Naive thymus-derived CD8-positive, alpha-beta T cell (primary cell): ENCODE results near the gene ADGRG6. TPM values are rescaled to one million over a fixed set of nuclear protein-coding genes. Genes with fewer than 3 reads are reported as not detected.
"Not testable (repeated sequence)": the region's sequence is repeated elsewhere in the genome, so short reads cannot be mapped to it uniquely, and the experiment has no call there.

Experiments
- ATAC-seq, 2 donors: fragments of 150-1000 bp; cut with Tn5 transposase in 1 of 2; sonication (Bioruptor Pico), chemical (Tn5 transposase) in 1 of 2; 1 replicate in 1 of 2; 2 replicates in 1 of 2; pipeline ENCODE4 v1.10.0; 2021; ENCODE audit warnings: mild to moderate bottlenecking in 2 of 2, moderate library complexity in 2 of 2
- POLR2A ChIA-PET: fragments of 350-600 bp; sonication (Branson Sonifier 250); formaldehyde crosslinking; loops from one replicate; lab custom pipeline; 2021; ENCODE audit warnings: antibody characterized with exemption; lab: Charles Lee
- DNase-seq, 10 donors: peaks; one replicate each; pipeline versions ENCODE4 v3.0.0 to v3.0.0-alpha.2; 2020 to 2022
- H3K27ac Mint-ChIP-seq, 10 donors: one replicate each; pipeline ENCODE4 v1.8.0; 2020 to 2022; ENCODE audit warnings: mild to moderate bottlenecking in 10 of 10, mixed read lengths in 10 of 10, moderate library complexity in 4 of 10, inconsistent platforms in 1 of 10
- H3K27me3 Mint-ChIP-seq, 5 donors: one replicate each; pipeline ENCODE4 v1.8.0; 2021 to 2022; ENCODE audit warnings: mixed read lengths in 5 of 5
- H3K36me3 Mint-ChIP-seq, 3 donors: one replicate each; pipeline ENCODE4 v1.8.0; 2020 to 2022; ENCODE audit warnings: mixed read lengths in 3 of 3, mild to moderate bottlenecking in 2 of 3, inconsistent platforms in 1 of 3
- H3K4me1 Mint-ChIP-seq, 4 donors: one replicate each; pipeline ENCODE4 v1.8.0; 2021 to 2022; ENCODE audit warnings: mixed read lengths in 4 of 4
- H3K4me3 Mint-ChIP-seq, 10 donors: one replicate each; pipeline ENCODE4 v1.8.0; 2020 to 2022; ENCODE audit warnings: mild to moderate bottlenecking in 10 of 10, mixed read lengths in 10 of 10, moderate library complexity in 6 of 10, inconsistent platforms in 1 of 10
- H3K9me3 Mint-ChIP-seq, 9 donors: one replicate each; pipeline ENCODE4 v1.8.0; 2020 to 2022; ENCODE audit warnings: mixed read lengths in 9 of 9, mild to moderate bottlenecking in 3 of 9, inconsistent platforms in 1 of 9, moderate library complexity in 1 of 9
- polyA plus RNA-seq, 3 donors: library from polyadenylated mRNA; unstranded; fragments of 300-500 nt; fragmentation: Illumina TruSeq; gene quantifications; one replicate each; pipeline ENCODE4 v1.2.3, GENCODE V29; 2021
- total RNA-seq, 8 experiments: library from RNA in 2 of 8; stranded (reverse) in 2 of 8; gene quantifications; one replicate each; pipeline ENCODE4 v1.2.3 and lab custom pipeline; 2021 to 2026

The ADGRG6 gene
- total and polyA plus RNA-seq, 5 experiments from 2014 or later = 0.73 to 2.5 (median 2.0) TPM; not detected in 1

- no peak overlapping the region for H3K27ac Mint-ChIP-seq
- ATAC-seq (no peak), DNase-seq (no peak)
- H3K27me3 Mint-ChIP-seq = peaks cover 0 to 1% (median 0%) of the 10 kb centered on the region in 5 donors
- no peaks in the 10 kb centered on the region for H3K9me3 Mint-ChIP-seq
- no peak overlapping the region for H3K4me3 Mint-ChIP-seq
- no peaks in the 10 kb centered on the region for H3K36me3 Mint-ChIP-seq
- POLR2A ChIA-PET = no interaction called here
- H3K4me1 Mint-ChIP-seq = peaks cover 5 to 19% (median 8%) of the 10 kb centered on the region in 4 donors
Measured at GRCh38 chr6:142413111-142413510, 111.3 kb downstream of the ADGRG6 start.

- peaks cover 0 to 1% (median 0%) of the 10 kb centered on the region in 5 donors for H3K27me3 Mint-ChIP-seq
- DNase-seq = no peak
- no peak overlapping the region for H3K27ac Mint-ChIP-seq
- H3K36me3 Mint-ChIP-seq = no peaks in the 10 kb centered on the region
- ATAC-seq = no peak
- H3K9me3 Mint-ChIP-seq = no peaks in the 10 kb centered on the region
- H3K4me1 Mint-ChIP-seq = peaks cover 0 to 9% (median 2%) of the 10 kb centered on the region in 4 donors
- POLR2A ChIA-PET = no interaction called here
- H3K4me3 Mint-ChIP-seq = no peak overlapping the region
Measured at GRCh38 chr6:142414462-142415250, 112.8 kb downstream of the ADGRG6 start.

DNA sequence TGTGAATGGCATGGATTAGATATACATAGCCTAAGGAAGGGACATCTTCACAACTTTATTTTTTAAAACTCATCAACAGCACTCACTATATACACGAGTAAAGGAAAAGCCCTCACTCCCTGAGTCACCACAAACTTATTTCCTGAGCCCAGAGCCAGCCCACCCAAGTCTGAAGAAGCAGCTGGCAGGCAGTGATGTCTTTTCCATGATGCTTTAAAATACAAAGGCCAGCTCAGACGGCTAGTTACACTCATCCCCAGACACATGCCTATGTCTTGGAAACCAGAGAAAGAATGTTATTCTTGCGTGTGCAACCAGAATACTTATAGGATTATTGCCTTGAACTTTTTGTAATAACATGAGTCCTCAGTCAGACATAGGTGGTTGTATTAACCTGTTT is 114.4 kb downstream of the ADGRG6 start:
- DNase-seq = no peak
- Mint-ChIP-seq H3K36me3 (no peaks in the 10 kb centered on the region), H3K4me3 (no peak overlapping the region), H3K9me3 (no peaks in the 10 kb centered on the region), H3K27me3 (peaks cover 0 to 1% (median 0%) of the 10 kb centered on the region in 5 donors), H3K27ac (no peak overlapping the region), H3K4me1 (peaks cover 0 to 9% (median 2%) of the 10 kb centered on the region in 4 donors)
- ATAC-seq = peak in 1 of 2 donors; percentile 54
- POLR2A ChIA-PET = no interaction called here

DNA sequence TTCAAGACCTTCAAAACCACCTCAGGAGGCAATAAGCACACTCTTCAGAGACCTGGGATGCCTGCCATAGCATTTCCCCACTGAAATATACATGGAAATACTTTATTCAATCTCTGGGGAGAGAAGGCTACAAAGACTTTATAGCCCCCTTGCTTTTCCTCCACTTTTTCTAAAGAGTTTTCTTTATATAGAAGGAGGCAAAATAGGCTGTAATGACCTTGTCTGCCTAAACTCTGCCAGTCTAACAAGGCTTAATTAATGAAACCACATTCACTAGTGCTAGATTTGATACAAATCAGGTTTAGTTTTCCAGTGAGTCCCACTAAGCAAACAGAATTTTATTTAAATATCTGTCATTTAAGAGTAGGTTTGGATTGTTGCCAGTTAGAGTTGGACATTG is 114.9 kb downstream of the ADGRG6 start:
- Mint-ChIP-seq H3K4me3 (no peak overlapping the region), H3K4me1 (peaks cover 0 to 9% (median 2%) of the 10 kb centered on the region in 4 donors), H3K9me3 (no peaks in the 10 kb centered on the region), H3K27me3 (peaks cover 0 to 1% (median 0%) of the 10 kb centered on the region in 5 donors), H3K36me3 (no peaks in the 10 kb centered on the region), H3K27ac (no peak overlapping the region)
- POLR2A ChIA-PET = no interaction called here
- DNase-seq (no peak), ATAC-seq (no peak)

DNA sequence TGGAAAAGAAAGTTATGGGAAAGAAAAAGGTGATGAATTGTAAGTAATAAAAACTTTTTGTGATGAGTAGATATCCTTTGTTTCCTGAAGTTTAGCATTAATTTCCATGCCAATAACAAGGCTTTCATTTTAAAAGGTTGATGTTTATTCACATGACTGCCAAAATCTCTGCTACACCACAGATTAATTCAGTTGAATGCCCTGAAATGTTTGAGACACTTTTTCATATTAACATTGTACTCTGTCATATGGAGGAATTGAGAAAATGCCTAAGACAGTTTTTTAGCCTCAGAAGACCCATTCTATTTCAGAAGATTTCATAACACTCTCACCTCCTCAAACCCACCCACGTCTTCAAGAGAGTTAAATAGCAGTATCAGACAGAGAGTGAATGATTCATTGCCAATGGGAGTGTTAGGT is 115.5 kb downstream of the ADGRG6 start:
- peaks cover 0 to 9% (median 2%) of the 10 kb centered on the region in 4 donors for H3K4me1 Mint-ChIP-seq
- DNase-seq (no peak), ATAC-seq (no peak)
- POLR2A ChIA-PET = no interaction called here
- peaks cover 0 to 4% (median 0%) of the 10 kb centered on the region in 9 donors for H3K9me3 Mint-ChIP-seq
- H3K27ac Mint-ChIP-seq = no peak overlapping the region
- no peaks in the 10 kb centered on the region for H3K36me3 Mint-ChIP-seq
- peaks cover 0 to 1% (median 0%) of the 10 kb centered on the region in 5 donors for H3K27me3 Mint-ChIP-seq
- no peak overlapping the region for H3K4me3 Mint-ChIP-seq

- no peak overlapping the region for H3K4me3 Mint-ChIP-seq
- peaks cover 0 to 1% (median 0%) of the 10 kb centered on the region in 5 donors for H3K27me3 Mint-ChIP-seq
- peaks cover 0 to 4% (median 0%) of the 10 kb centered on the region in 9 donors for H3K9me3 Mint-ChIP-seq
- ATAC-seq (no peak), DNase-seq (no peak)
- POLR2A ChIA-PET = no interaction called here
- no peak overlapping the region for H3K27ac Mint-ChIP-seq
- no peaks in the 10 kb centered on the region for H3K36me3 Mint-ChIP-seq
- H3K4me1 Mint-ChIP-seq = peaks cover 0 to 9% (median 2%) of the 10 kb centered on the region in 4 donors
Measured at GRCh38 chr6:142419071-142419470, 117.3 kb downstream of the ADGRG6 start.

DNA sequence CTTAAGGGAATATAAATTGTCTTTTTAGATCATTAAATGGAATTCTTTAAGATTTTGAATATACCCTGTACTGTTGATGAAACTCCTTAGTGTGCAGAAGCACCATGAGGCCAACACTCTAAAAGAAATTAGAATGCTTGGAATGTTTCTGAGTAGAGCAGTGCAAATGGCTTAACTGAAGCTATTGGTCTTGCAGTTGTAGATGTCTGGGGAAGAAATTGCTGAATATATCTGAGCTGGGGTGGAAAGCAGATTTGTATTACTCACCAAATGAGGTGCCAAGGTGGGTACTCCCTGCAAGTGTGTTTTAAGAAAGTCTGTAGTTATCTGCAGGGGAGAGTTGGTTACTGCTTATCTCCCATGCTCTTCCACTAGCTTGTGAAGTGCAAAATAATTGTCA is 119.0 kb downstream of the ADGRG6 start:
- H3K27me3 Mint-ChIP-seq = peaks cover 0 to 1% (median 0%) of the 10 kb centered on the region in 5 donors
- no peak for DNase-seq
- H3K4me1 Mint-ChIP-seq = peaks cover 0 to 7% (median 2%) of the 10 kb centered on the region in 4 donors
- H3K4me3 Mint-ChIP-seq = no peak overlapping the region
- peaks cover 0 to 12% (median 2%) of the 10 kb centered on the region in 3 donors for H3K36me3 Mint-ChIP-seq
- POLR2A ChIA-PET = interaction anchor here (0.6 kb wide), 1 partner anchor 15 kb away, joined by 3 read pairs; no protein-coding TSS in a partner anchor
- peaks cover 0 to 7% (median 2%) of the 10 kb centered on the region in 9 donors for H3K9me3 Mint-ChIP-seq
- ATAC-seq = no peak
- no peak overlapping the region for H3K27ac Mint-ChIP-seq

GRCh38 chr6:142421285-142422117 is 119.7 kb downstream of the ADGRG6 start:
- Mint-ChIP-seq H3K27me3 (peaks cover 0 to 1% (median 0%) of the 10 kb centered on the region in 5 donors), H3K9me3 (peaks cover 0 to 7% (median 2%) of the 10 kb centered on the region in 9 donors), H3K36me3 (peaks cover 0 to 13% (median 2%) of the 10 kb centered on the region in 3 donors), H3K4me3 (no peak overlapping the region), H3K4me1 (peaks cover 0 to under 1% (median 0%) of the 10 kb centered on the region in 4 donors), H3K27ac (no peak overlapping the region)
- POLR2A ChIA-PET = interaction anchor here (0.6 kb wide), 1 partner anchor 14 kb away, joined by 3 read pairs; no protein-coding TSS in a partner anchor
- ATAC-seq = no peak
- DNase-seq = no peak

DNA sequence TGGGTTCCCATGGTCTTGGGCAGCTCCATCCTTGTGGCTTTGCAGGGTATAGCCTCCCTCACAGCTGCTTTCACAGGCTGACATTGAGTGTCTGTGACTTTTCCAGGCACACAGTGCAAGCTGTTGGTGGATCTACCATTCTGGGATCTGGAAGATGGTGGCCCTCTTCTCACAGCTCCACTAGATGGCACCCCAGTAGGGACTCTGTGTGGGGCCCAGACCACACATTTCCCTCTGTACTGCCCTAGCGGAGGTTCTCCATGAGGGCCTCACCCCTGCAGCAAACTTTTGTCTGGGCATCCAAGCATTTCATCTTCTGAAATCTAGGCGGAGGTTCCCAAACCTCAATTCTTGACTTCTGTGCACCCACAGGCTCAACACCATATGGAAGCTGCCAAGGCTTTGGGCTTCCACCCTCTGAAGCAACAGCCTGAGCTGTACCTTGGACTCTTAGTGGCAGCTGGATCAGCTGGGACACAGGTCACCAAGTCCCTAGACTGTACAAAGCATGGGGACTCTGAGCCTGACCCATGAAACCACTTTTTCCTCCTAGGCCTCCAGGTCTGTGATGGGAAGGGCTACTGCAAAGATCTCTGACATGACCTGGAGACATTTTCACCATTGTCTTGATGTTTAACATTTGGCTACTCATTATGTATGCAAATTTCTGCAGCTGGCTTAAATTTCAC is 124.8 kb downstream of the ADGRG6 start:
- Mint-ChIP-seq H3K9me3 (peaks cover 0 to 18% (median 14%) of the 10 kb centered on the region in 9 donors), H3K36me3 (peaks cover 0 to 22% (median 6%) of the 10 kb centered on the region in 3 donors)
- H3K27me3 Mint-ChIP-seq, ATAC-seq, DNase-seq, H3K27ac Mint-ChIP-seq, H3K4me1 Mint-ChIP-seq, POLR2A ChIA-PET, H3K4me3 Mint-ChIP-seq: not testable (repeated sequence)

DNA sequence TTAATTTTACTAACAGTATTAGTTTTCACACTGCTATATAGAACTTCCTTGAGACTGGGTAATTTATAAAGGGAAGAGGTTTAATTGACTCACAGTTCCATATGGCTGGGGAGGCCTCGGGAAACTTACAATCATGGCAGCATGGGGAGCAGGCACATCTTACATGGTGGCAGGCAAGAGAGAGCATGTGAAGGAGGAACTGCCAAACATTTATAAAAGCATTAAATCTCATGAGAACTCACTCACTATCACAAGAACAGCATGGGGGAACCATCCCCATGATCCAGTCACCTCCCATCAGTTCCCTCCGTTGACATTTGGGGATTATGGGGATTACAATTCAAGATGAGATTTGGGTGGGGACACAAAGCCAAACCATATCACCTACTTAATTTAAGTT is 126.7 kb downstream of the ADGRG6 start:
- not testable (repeated sequence) for ATAC-seq, H3K4me1 Mint-ChIP-seq, H3K27me3 Mint-ChIP-seq

GRCh38 chr6:142429195-142429594 is 127.4 kb downstream of the ADGRG6 start:
- Mint-ChIP-seq H3K36me3 (peaks cover 0 to 22% (median 6%) of the 10 kb centered on the region in 3 donors), H3K9me3 (peaks cover 0 to 18% (median 14%) of the 10 kb centered on the region in 9 donors), H3K4me1 (no peaks in the 10 kb centered on the region), H3K27ac (no peak overlapping the region), H3K4me3 (no peak overlapping the region), H3K27me3 (no peaks in the 10 kb centered on the region)
- DNase-seq = no peak
- no peak for ATAC-seq
- POLR2A ChIA-PET = no interaction called here

More for the DNA sequence above, 126.7 kb downstream of the ADGRG6 start:
- POLR2A ChIA-PET, DNase-seq, H3K27ac Mint-ChIP-seq, H3K4me3 Mint-ChIP-seq: not testable (repeated sequence)
- peaks cover 0 to 22% (median 6%) of the 10 kb centered on the region in 3 donors for H3K36me3 Mint-ChIP-seq
- peaks cover 0 to 18% (median 14%) of the 10 kb centered on the region in 9 donors for H3K9me3 Mint-ChIP-seq

DNA sequence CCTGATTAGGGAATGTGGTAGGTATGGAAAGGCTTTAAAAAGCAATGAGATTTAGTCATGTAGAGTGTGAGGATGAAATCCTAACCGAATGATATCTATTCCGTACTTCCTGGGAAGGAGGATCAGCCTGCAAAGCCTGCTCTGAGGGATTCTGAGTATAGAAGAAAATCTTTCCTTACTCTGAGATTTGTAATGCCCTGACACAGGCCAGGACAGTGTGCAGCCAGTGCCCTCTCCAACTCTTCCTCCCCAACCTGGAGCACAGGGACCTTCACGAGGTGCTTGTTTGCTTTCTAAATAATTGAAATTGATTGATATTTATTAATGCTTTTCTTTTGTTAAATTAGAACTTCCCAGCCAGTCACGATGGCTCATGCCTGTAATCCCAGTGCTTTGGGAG is 131.6 kb downstream of the ADGRG6 start:
- Mint-ChIP-seq H3K9me3 (peaks cover 0 to 5% (median 1%) of the 10 kb centered on the region in 9 donors), H3K27ac (no peak overlapping the region)
- ATAC-seq = no peak

More for the DNA sequence above, 131.6 kb downstream of the ADGRG6 start:
- H3K4me1 Mint-ChIP-seq = no peaks in the 10 kb centered on the region
- POLR2A ChIA-PET = no interaction called here
- DNase-seq = no peak
- H3K27me3 Mint-ChIP-seq = no peaks in the 10 kb centered on the region
- H3K4me3 Mint-ChIP-seq = no peak overlapping the region
- H3K36me3 Mint-ChIP-seq = peaks cover 0 to 2% (median 0%) of the 10 kb centered on the region in 3 donors
